Neural cell (in vitro differentiated cells): ENCODE data around the gene XAGE1A. TPM values are rescaled to one million over a fixed set of nuclear protein-coding genes. Genes with fewer than 3 reads are reported as not detected.

Experiments
- H2AFZ ChIP-seq: fragments of 200-600, 300-800 bp; sonication (generic), shearing (Covaris generic); 2 replicates; pipeline ENCODE4 v1.6.0; 2014; ENCODE audit warnings: low read depth, mild to moderate bottlenecking, antibody characterized with exemption, low read length, moderate library complexity
- H3F3A ChIP-seq: fragments of 200-600 bp; shearing (Covaris generic); 2 replicates; pipeline ENCODE4 v1.6.1; 2016; ENCODE audit warnings: mild to moderate bottlenecking, moderate library complexity, mixed read lengths, antibody characterized with exemption, low read length; ENCODE audit not compliant: insufficient read depth, poor library complexity, severe bottlenecking
- H3K27ac ChIP-seq: fragments of 200-600, 300-800 bp; sonication (generic), shearing (Covaris generic); 2 replicates; pipeline ENCODE4 v1.5.1; 2014; ENCODE audit warnings: mild to moderate bottlenecking, low read length, moderate library complexity
- H3K27me3 ChIP-seq: fragments of 300-800, 200-600 bp; sonication (generic), shearing (Covaris generic); 2 replicates; pipeline ENCODE4 v1.6.0; 2014; ENCODE audit warnings: mild to moderate bottlenecking, low read depth, low read length, moderate library complexity; ENCODE audit not compliant: insufficient read depth
- H3K36me3 ChIP-seq: fragments of 300-800, 200-600 bp; sonication (generic), shearing (Covaris generic); 2 replicates; pipeline ENCODE4 v1.5.1; 2014; ENCODE audit warnings: mild to moderate bottlenecking, antibody characterized with exemption, low read length, moderate library complexity; ENCODE audit not compliant: insufficient read depth
- H3K4me2 ChIP-seq: fragments of 300-800, 200-600 bp; sonication (generic), shearing (Covaris generic); 2 replicates; pipeline ENCODE4 v1.6.0; 2014; ENCODE audit warnings: mild to moderate bottlenecking, low read length
- H3K4me3 ChIP-seq: fragments of 300-800, 200-600 bp; sonication (generic), shearing (Covaris generic); 2 replicates; pipeline ENCODE4 v1.5.1; 2014; ENCODE audit warnings: mild to moderate bottlenecking, low read length, moderate library complexity
- H3K79me2 ChIP-seq: fragments of 200-600 bp; shearing (Covaris generic); replicated peaks from 2 replicates; pipeline ENCODE4 v1.6.0; 2014; ENCODE audit warnings: mild to moderate bottlenecking, low read length, moderate library complexity; ENCODE audit not compliant: insufficient read depth
- H3K9ac ChIP-seq: fragments of 300-800, 200-600 bp; sonication (generic), shearing (Covaris generic); 2 replicates; pipeline ENCODE4 v1.6.1; 2016; ENCODE audit warnings: mild to moderate bottlenecking, low read length, mixed read lengths
- H3K9me2 ChIP-seq: fragments of 200-600 bp; shearing (Covaris generic); 2 replicates; pipeline ENCODE4 v1.6.1; 2016; ENCODE audit warnings: mild to moderate bottlenecking, low read length, mixed read lengths; ENCODE audit not compliant: insufficient read depth
- H3K9me3 ChIP-seq: fragments of 200-600, 300-800 bp; sonication (generic), shearing (Covaris generic); 2 replicates; pipeline ENCODE4 v1.6.1; 2016; ENCODE audit warnings: mild to moderate bottlenecking, mixed run types, low read length, moderate library complexity, mixed read lengths
- H4K20me1 ChIP-seq: fragments of 200-600 bp; shearing (Covaris generic); 2 replicates; pipeline ENCODE4 v1.6.1; 2016; ENCODE audit warnings: mild to moderate bottlenecking, mixed run types; ENCODE audit not compliant: insufficient read depth
- CTCF ChIP-seq: fragments of 450-650 bp; IDR thresholded peaks from 2 replicates; pipeline ENCODE4 v1.5.1; 2014; ENCODE audit warnings: antibody characterized with exemption, mild to moderate bottlenecking, moderate library complexity; ENCODE audit not compliant: poor library complexity, severe bottlenecking
- EP300 ChIP-seq: fragments of 450-650 bp; conservative IDR thresholded peaks from 2 replicates; pipeline ENCODE4 v1.6.1; 2014; ENCODE audit warnings: antibody characterized with exemption, mild to moderate bottlenecking, moderate library complexity; ENCODE audit not compliant: poor library complexity, severe bottlenecking
- EZH2 ChIP-seq: fragments of 200-600, 300-800 bp; shearing (Covaris generic), sonication (generic); IDR thresholded peaks from 2 replicates; pipeline ENCODE4 v1.6.1; 2014; ENCODE audit warnings: antibody characterized with exemption, low read length, borderline replicate concordance, mild to moderate bottlenecking; ENCODE audit not compliant: insufficient read depth, poor library complexity, severe bottlenecking
- MXI1 ChIP-seq: fragments of 450-650 bp; conservative IDR thresholded peaks from 2 replicates; pipeline ENCODE4 v1.6.1; 2014; ENCODE audit warnings: antibody characterized with exemption, mild to moderate bottlenecking; ENCODE audit not compliant: poor library complexity, severe bottlenecking
- POLR2AphosphoS5 ChIP-seq: IDR thresholded peaks from 2 replicates; pipeline ENCODE4 v1.6.1; 2012
- RAD21 ChIP-seq: fragments of 450-650 bp; conservative IDR thresholded peaks from 2 replicates; pipeline ENCODE4 v1.6.1; 2014; ENCODE audit warnings: antibody characterized with exemption, mild to moderate bottlenecking, moderate library complexity
- REST ChIP-seq: IDR thresholded peaks from 2 replicates; pipeline ENCODE4 v1.6.1; 2012; ENCODE audit warnings: borderline replicate concordance
- SMC3 ChIP-seq: fragments of 450-650 bp; conservative IDR thresholded peaks from 2 replicates; pipeline ENCODE4 v1.6.1; 2014; ENCODE audit warnings: antibody characterized with exemption, mild to moderate bottlenecking, moderate library complexity; ENCODE audit not compliant: poor library complexity
- TAF1 ChIP-seq: IDR thresholded peaks from 2 replicates; pipeline ENCODE4 v1.6.1; 2012; ENCODE audit warnings: low read depth
- polyA plus RNA-seq: library from polyadenylated mRNA; depleted of rRNA; stranded (reverse); fragments of >200 nt; gene quantifications from 2 replicates; pipeline ENCODE4 v1.2.3, GENCODE V29; 2014

Gene XAGE1A
- polyA plus RNA-seq, 1 donor from 2014 or later: not detected

- H3K27me3 ChIP-seq: no peaks in the 10 kb centered on the region
- no peak for TF ChIP-seq EZH2
- TF ChIP-seq MXI1: no peak
- no peak for TF ChIP-seq SMC3
- TF ChIP-seq TAF1: no peak
- no peak for TF ChIP-seq REST
- TF ChIP-seq CTCF: no peak
- no peak for TF ChIP-seq POLR2AphosphoS5
- TF ChIP-seq EP300: no peak
- TF ChIP-seq RAD21: no peak
These were observed 8.9 kb downstream of the XAGE1A start for GRCh38 chrX:52504551-52504950.

GRCh38 chrX:52507331-52507730 lies 11.7 kb downstream of the XAGE1A start:
- no peaks in the 10 kb centered on the region for H3K9me3 ChIP-seq
- H3K4me2 ChIP-seq: no peak overlapping the region
- no peaks in the 10 kb centered on the region for H3K9me2 ChIP-seq
- TF ChIP-seq REST (no peak), EP300 (no peak), EZH2 (no peak), RAD21 (no peak), MXI1 (no peak), CTCF (no peak), TAF1 (no peak), POLR2AphosphoS5 (no peak), SMC3 (no peak)
- no peak overlapping the region for H2AFZ ChIP-seq
- H4K20me1 ChIP-seq: no peaks in the 10 kb centered on the region
- no peak overlapping the region for H3K4me3 ChIP-seq
- no peaks in the 10 kb centered on the region for H3K27me3 ChIP-seq
- no peaks in the 10 kb centered on the region for H3K79me2 ChIP-seq
- H3K9ac ChIP-seq: no peak overlapping the region
- H3K27ac ChIP-seq: no peak overlapping the region
- H3F3A ChIP-seq: no peaks in the 10 kb centered on the region
- no peaks in the 10 kb centered on the region for H3K36me3 ChIP-seq

More at GRCh38 chrX:52504551-52504950, 8.9 kb downstream of the XAGE1A start:
- no peak overlapping the region for H2AFZ ChIP-seq
- no peak overlapping the region for H3K4me3 ChIP-seq
- no peak overlapping the region for H3K4me2 ChIP-seq
- H3K9ac ChIP-seq: no peak overlapping the region
- H3K36me3 ChIP-seq: no peaks in the 10 kb centered on the region
- no peaks in the 10 kb centered on the region for H4K20me1 ChIP-seq
- H3K79me2 ChIP-seq: no peaks in the 10 kb centered on the region
- H3K27ac ChIP-seq: no peak overlapping the region
- H3K9me2 ChIP-seq: no peaks in the 10 kb centered on the region
- H3F3A ChIP-seq: no peaks in the 10 kb centered on the region
- no peaks in the 10 kb centered on the region for H3K9me3 ChIP-seq
